HCT116 (cell line): ENCODE measurements around the gene PHLDA1. TPM values are rescaled to one million over a fixed set of nuclear protein-coding genes. Genes with fewer than 3 reads are reported as not detected.
A peak's percentile ranks its signal among the peaks of the same experiment; 100 is the strongest.

Experiments used
- ATAC-seq: fragments of 200-7000 bp; cut with Tn5 transposase; 2 replicates; pipeline ENCODE4 v1.9.1; 2020; ENCODE audit warnings: mild to moderate bottlenecking, moderate library complexity
- BruUV-seq: library from RNA; stranded (reverse); fragments of 400-500 nt; replicated peaks from 2 replicates; lab custom pipeline; 2021; lab: Mats Ljungman, UMichigan
- CTCF ChIA-PET: fragments of 300-600 bp; sonication (Branson Sonifier 250); formaldehyde crosslinking; loops from one replicate; lab custom pipeline; 2021; ENCODE audit warnings: antibody characterized with exemption; lab: Charles Lee
- POLR2A ChIA-PET: fragments of 300-600, 350-600 bp; sonication (Branson Sonifier 250); formaldehyde crosslinking; loops from one replicate; lab custom pipeline; 2021; ENCODE audit warnings: antibody characterized with exemption; lab: Charles Lee
- RAD21 ChIA-PET, 2 experiments: fragments of 300-600 bp; sonication (Branson Sonifier 250); formaldehyde crosslinking; loops; one replicate each; lab custom pipeline; 2023; ENCODE audit warnings: low total read pairs in 2 of 2; ENCODE audit not compliant: uncharacterized antibody in 2 of 2, unreplicated experiment in 2 of 2, low non-redundant PET in 1 of 2; lab: Charles Lee
- DNase-seq: peaks from one replicate; pipeline ENCODE4 v3.0.0-alpha.2; 2010; ENCODE audit warnings: low read depth, low spot score
- H2AFZ ChIP-seq: fragments of 200-600 bp; shearing (Covaris generic), sonication (generic); 2 replicates; pipeline ENCODE4 v1.6.1; 2017; ENCODE audit warnings: low read depth, mixed run types, mixed read lengths, antibody characterized with exemption, low read length; ENCODE audit not compliant: poor library complexity, severe bottlenecking
- H3K27ac ChIP-seq: 2 replicates; pipeline ENCODE4 v1.5.1; 2012; ENCODE audit warnings: low read depth, low read length
- H3K27me3 ChIP-seq: fragments of 200-600 bp; sonication (generic); 2 replicates; pipeline ENCODE4 v1.6.1; 2016; ENCODE audit warnings: mixed run types, low read length, mixed read lengths; ENCODE audit not compliant: insufficient read depth
- H3K36me3 ChIP-seq, 2 experiments: fragments of 200-500 bp in 1 of 2; fragments of 200-600 bp in 1 of 2; sonication (Bioruptor generic) in 1 of 2; sonication (generic) in 1 of 2; 2 replicates each; pipeline versions ENCODE4 v1.5.1 to v1.6.1; 2014 to 2016; ENCODE audit warnings: low read length in 2 of 2, inconsistent platforms in 1 of 2, mixed read lengths in 1 of 2, mixed run types in 1 of 2; ENCODE audit not compliant: insufficient read depth in 2 of 2, control insufficient read depth in 1 of 2
- H3K4me1 ChIP-seq, 2 experiments: fragments of 200-600 bp in 1 of 2; sonication (generic) in 1 of 2; 2 replicates each; pipeline versions ENCODE4 v1.5.1 to v1.6.1; 2012 to 2017; ENCODE audit warnings: low read length in 2 of 2, inconsistent platforms in 1 of 2, mild to moderate bottlenecking in 1 of 2, mixed read lengths in 1 of 2, mixed run types in 1 of 2, moderate library complexity in 1 of 2; ENCODE audit not compliant: insufficient read depth in 2 of 2, control insufficient read depth in 1 of 2
- H3K4me2 ChIP-seq: fragments of 200-600 bp; sonication (generic); 2 replicates; pipeline ENCODE4 v1.6.1; 2017; ENCODE audit warnings: mixed run types, low read length, mixed read lengths
- H3K4me3 ChIP-seq, 2 experiments: fragments of 200-600 bp in 1 of 2; sonication (generic) in 1 of 2; replicated peaks in 1 of 2; 2 replicates each; pipeline ENCODE4 v1.5.1; 2011 to 2016; ENCODE audit warnings: low read length in 2 of 2, control low read depth in 1 of 2, low read depth in 1 of 2, mild to moderate bottlenecking in 1 of 2, mixed read lengths in 1 of 2, mixed run types in 1 of 2
- H3K79me2 ChIP-seq: fragments of 200-600 bp; sonication (generic); 2 replicates; pipeline ENCODE4 v1.6.1; 2017; ENCODE audit warnings: mild to moderate bottlenecking, mixed run types, low read length, moderate library complexity, mixed read lengths; ENCODE audit not compliant: insufficient read depth
- H3K9ac ChIP-seq: fragments of 200-600 bp; sonication (generic); 2 replicates; pipeline ENCODE4 v1.6.1; 2016; ENCODE audit warnings: low read length, mixed read lengths
- H3K9me2 ChIP-seq: fragments of 200-600 bp; sonication (generic), shearing (Covaris generic); 2 replicates; pipeline ENCODE4 v1.6.1; 2017; ENCODE audit warnings: mixed run types, mild to moderate bottlenecking, moderate library complexity; ENCODE audit not compliant: insufficient read depth
- H3K9me3 ChIP-seq, 2 experiments: fragments of 200-500 bp in 1 of 2; fragments of 200-600 bp in 1 of 2; sonication (Bioruptor generic) in 1 of 2; sonication (generic) in 1 of 2; 2 replicates each; pipeline ENCODE4 v1.6.1; 2014 to 2017; ENCODE audit warnings: low read length in 2 of 2, mixed read lengths in 2 of 2, inconsistent platforms in 1 of 2, low read depth in 1 of 2, mild to moderate bottlenecking in 1 of 2, mixed run types in 1 of 2, moderate library complexity in 1 of 2; ENCODE audit not compliant: control insufficient read depth in 1 of 2, insufficient read depth in 1 of 2
- H4K20me1 ChIP-seq: fragments of 200-600 bp; sonication (generic), shearing (Covaris generic); 2 replicates; pipeline ENCODE4 v1.6.1; 2017; ENCODE audit warnings: mixed run types, mild to moderate bottlenecking, moderate library complexity; ENCODE audit not compliant: insufficient read depth
- CEBPB ChIP-seq: IDR thresholded peaks from 2 replicates; pipeline ENCODE4 v1.6.1; 2012; ENCODE audit warnings: low read depth
- JUND ChIP-seq: IDR thresholded peaks from 2 replicates; pipeline ENCODE4 v1.6.1; 2012
- POLR2A ChIP-seq: IDR thresholded peaks from 2 replicates; pipeline ENCODE4 v1.7.0; 2011; ENCODE audit warnings: borderline replicate concordance; ENCODE audit not compliant: insufficient read depth, insufficient read length; ENCODE audit errors: extremely low read depth
- POLR2AphosphoS5 ChIP-seq: IDR thresholded peaks from 2 replicates; pipeline ENCODE4 v1.6.1; 2011; ENCODE audit warnings: mild to moderate bottlenecking, low read depth, low read length, moderate library complexity
- SIN3A ChIP-seq: IDR thresholded peaks from 2 replicates; pipeline ENCODE4 v1.6.1; 2012; ENCODE audit warnings: low read depth
- SRF ChIP-seq: IDR thresholded peaks from 2 replicates; pipeline ENCODE4 v1.6.1; 2012; ENCODE audit warnings: low read depth
- intact Hi-C: fragments of 100-400 bp; cut with micrococcal nuclease; formaldehyde crosslinking; loops from 2 replicates; pipeline ENCODE4 v1.10.0; 2022
- total RNA-seq: library from RNA; stranded (reverse); gene quantifications from one replicate; pipeline ENCODE4 v1.2.1, GENCODE V29; 2021; ENCODE audit not compliant: unreplicated experiment
- TF ChIP-seq, protein P1 (sequence below): IDR thresholded peaks from 2 replicates; pipeline ENCODE4 v1.6.1; 2012
- TF ChIP-seq, protein P2 (sequence below): IDR thresholded peaks from 2 replicates; pipeline ENCODE4 v1.6.1; 2012; ENCODE audit warnings: low read depth
- TF ChIP-seq, protein P3 (sequence below): IDR thresholded peaks from 2 replicates; pipeline ENCODE4 v1.6.1; 2012
- TF ChIP-seq, protein P4 (sequence below), 3 experiments: fragments of 200-600 bp in 1 of 3; sonication (generic) in 1 of 3; IDR thresholded peaks in 2 of 3; conservative IDR thresholded peaks in 1 of 3; 2 replicates each; pipeline ENCODE4 v1.5.1; 2012 to 2017; ENCODE audit warnings: low read depth in 2 of 3, low read length in 2 of 3, antibody characterized with exemption in 1 of 3, borderline replicate concordance in 1 of 3, control low read depth in 1 of 3, mild to moderate bottlenecking in 1 of 3, mixed read lengths in 1 of 3, mixed run types in 1 of 3, moderate library complexity in 1 of 3; ENCODE audit not compliant: insufficient read depth in 1 of 3

PHLDA1 gene
- total RNA-seq, 1 experiment from 2014 or later, result 231 TPM

DNA sequence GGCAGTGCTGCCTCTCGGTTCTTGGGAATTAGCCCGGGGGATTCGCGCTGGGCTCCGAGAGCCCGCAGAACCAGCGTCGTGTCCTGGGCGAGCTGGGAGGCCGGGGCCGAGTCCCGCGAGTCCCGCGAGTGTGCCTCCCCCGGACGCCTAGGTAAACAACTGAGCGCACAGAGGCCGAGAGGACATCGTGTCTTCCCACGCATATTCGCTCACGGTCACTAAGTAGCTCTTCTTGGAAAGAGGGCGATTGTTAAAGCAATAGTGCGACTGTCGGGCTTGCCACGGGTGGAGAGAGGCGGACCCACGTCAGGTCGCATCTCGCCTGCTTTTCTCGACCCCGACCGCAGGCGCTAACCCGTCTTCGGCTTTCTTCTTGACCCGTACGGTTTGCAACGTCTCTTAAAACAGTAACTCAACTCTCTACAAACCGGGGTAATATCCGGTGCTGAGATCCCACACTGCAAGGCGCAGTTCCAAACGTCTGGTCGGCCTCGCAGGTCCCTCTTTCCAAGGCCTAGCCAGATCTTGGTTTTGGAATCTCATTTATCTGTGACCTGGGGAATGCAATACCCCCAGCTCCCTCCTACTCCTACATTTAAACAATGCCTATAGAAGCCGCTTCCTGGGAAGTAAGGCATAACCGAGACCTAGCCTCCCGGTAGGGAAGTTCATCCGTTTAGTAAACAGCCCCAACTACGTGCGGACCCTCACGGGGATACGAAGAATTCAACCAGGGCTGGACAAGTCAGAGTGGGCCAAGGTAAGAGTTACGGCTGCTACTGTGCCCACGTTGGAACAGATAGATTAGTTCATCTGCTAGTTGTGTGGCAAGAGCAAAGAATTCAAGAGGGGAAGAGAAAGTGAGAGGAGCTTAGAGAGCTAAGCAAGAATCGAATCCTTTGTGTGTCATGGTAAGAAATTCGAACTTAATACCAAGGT, 736 bp upstream of the PHLDA1 start:
- H4K20me1 ChIP-seq, result no peaks in the 10 kb centered on the region
- DNase-seq (no peak), ATAC-seq (peak; percentile 0)
- POLR2A ChIA-PET, result interaction anchor here (0.7 to 3.1 kb wide), 23 partner anchors 11 to 404 kb away, joined by 3 to 17 read pairs (median 4); no protein-coding TSS in a partner anchor
- peak overlapping the region; percentile 92 for H3K9ac ChIP-seq
- no peak overlapping the region for H2AFZ ChIP-seq
- H3K79me2 ChIP-seq, result peaks cover 58% of the 10 kb centered on the region
- CTCF ChIA-PET, result no interaction called here
- H3K9me3 ChIP-seq, result no peaks in the 10 kb centered on the region
- H3K27ac ChIP-seq, result peak overlapping the region; percentile 88
- peak overlapping the region; percentile 75 for H3K4me3 ChIP-seq
- TF ChIP-seq, protein P1, sequence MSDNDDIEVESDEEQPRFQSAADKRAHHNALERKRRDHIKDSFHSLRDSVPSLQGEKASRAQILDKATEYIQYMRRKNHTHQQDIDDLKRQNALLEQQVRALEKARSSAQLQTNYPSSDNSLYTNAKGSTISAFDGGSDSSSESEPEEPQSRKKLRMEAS, result no peak
- TF ChIP-seq JUND (peak; percentile 1; the same call in 1 of the 2 replicates), POLR2AphosphoS5 (peak; percentile 33; the same call in 1 of the 2 replicates), POLR2A (peak; percentile 47)
- RAD21 ChIA-PET, result no interaction called here
- H3K4me1 ChIP-seq, result peaks cover 23 to 53% of the 10 kb centered on the region in 2 experiments
- no peaks in the 10 kb centered on the region for H3K27me3 ChIP-seq
- H3K36me3 ChIP-seq, result peaks cover 4 to 20% of the 10 kb centered on the region in 2 experiments; a peak in 3 of 4 replicates
- no peaks in the 10 kb centered on the region for H3K9me2 ChIP-seq
- H3K4me2 ChIP-seq, result peak overlapping the region; percentile 94
- intact Hi-C loops, result loop anchor here (10.0 kb wide), 1 partner anchor 422 kb away; no protein-coding TSS in a partner anchor
- BruUV-seq, result no TSS peak

DNA sequence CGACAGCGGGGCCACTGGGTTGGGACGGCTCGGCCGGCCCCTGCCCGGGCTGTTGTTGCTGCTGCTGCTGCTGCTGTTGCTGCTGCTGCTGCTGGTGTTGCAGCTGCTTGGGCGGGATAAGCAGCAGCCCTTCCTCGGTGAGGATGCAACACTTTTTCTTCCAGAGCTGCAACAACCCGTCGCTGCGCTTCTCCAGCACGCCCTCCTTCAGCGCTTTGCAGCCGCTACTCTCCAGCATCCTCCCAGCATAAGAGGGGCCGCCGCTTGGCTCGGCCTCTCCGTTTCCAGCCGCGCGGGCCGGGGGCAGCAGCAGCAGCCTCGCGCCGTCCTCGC, 529 bp downstream of the PHLDA1 start:
- no peaks in the 10 kb centered on the region for H3K9me2 ChIP-seq
- H3K27ac ChIP-seq, result peak overlapping the region; percentile 88
- TF ChIP-seq POLR2AphosphoS5, result peak; percentile 68
- TF ChIP-seq SRF, result no peak
- 0 out of 2 replicates have a peak, but pooled peaks have one; percentile 14 for TF ChIP-seq CEBPB
- TF ChIP-seq, protein P2, sequence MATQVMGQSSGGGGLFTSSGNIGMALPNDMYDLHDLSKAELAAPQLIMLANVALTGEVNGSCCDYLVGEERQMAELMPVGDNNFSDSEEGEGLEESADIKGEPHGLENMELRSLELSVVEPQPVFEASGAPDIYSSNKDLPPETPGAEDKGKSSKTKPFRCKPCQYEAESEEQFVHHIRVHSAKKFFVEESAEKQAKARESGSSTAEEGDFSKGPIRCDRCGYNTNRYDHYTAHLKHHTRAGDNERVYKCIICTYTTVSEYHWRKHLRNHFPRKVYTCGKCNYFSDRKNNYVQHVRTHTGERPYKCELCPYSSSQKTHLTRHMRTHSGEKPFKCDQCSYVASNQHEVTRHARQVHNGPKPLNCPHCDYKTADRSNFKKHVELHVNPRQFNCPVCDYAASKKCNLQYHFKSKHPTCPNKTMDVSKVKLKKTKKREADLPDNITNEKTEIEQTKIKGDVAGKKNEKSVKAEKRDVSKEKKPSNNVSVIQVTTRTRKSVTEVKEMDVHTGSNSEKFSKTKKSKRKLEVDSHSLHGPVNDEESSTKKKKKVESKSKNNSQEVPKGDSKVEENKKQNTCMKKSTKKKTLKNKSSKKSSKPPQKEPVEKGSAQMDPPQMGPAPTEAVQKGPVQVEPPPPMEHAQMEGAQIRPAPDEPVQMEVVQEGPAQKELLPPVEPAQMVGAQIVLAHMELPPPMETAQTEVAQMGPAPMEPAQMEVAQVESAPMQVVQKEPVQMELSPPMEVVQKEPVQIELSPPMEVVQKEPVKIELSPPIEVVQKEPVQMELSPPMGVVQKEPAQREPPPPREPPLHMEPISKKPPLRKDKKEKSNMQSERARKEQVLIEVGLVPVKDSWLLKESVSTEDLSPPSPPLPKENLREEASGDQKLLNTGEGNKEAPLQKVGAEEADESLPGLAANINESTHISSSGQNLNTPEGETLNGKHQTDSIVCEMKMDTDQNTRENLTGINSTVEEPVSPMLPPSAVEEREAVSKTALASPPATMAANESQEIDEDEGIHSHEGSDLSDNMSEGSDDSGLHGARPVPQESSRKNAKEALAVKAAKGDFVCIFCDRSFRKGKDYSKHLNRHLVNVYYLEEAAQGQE, result no peak
- TF ChIP-seq, protein P3, sequence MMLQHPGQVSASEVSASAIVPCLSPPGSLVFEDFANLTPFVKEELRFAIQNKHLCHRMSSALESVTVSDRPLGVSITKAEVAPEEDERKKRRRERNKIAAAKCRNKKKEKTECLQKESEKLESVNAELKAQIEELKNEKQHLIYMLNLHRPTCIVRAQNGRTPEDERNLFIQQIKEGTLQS, result no peak
- TF ChIP-seq, protein P4, sequence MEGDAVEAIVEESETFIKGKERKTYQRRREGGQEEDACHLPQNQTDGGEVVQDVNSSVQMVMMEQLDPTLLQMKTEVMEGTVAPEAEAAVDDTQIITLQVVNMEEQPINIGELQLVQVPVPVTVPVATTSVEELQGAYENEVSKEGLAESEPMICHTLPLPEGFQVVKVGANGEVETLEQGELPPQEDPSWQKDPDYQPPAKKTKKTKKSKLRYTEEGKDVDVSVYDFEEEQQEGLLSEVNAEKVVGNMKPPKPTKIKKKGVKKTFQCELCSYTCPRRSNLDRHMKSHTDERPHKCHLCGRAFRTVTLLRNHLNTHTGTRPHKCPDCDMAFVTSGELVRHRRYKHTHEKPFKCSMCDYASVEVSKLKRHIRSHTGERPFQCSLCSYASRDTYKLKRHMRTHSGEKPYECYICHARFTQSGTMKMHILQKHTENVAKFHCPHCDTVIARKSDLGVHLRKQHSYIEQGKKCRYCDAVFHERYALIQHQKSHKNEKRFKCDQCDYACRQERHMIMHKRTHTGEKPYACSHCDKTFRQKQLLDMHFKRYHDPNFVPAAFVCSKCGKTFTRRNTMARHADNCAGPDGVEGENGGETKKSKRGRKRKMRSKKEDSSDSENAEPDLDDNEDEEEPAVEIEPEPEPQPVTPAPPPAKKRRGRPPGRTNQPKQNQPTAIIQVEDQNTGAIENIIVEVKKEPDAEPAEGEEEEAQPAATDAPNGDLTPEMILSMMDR (IDR thresholded peaks at IDR 0.05 in 2 of 3, conservative IDR thresholded peaks at IDR 0.05 in 1 of 3; ENCODE audit: borderline replicate concordance in 1 of 3, insufficient read depth in 1 of 3, low read depth in 2 of 3, low read length in 2 of 3), result no peak
- TF ChIP-seq SIN3A, result no peak
- TF ChIP-seq, all 23 proteins: peak for 2
- Histone ChIP-seq H3K4me2 (peak overlapping the region; percentile 76), H3K36me3 (peaks cover 4 to 20% of the 10 kb centered on the region in 2 experiments; a peak in 3 of 4 replicates), H3K4me3 (peak overlapping the region; percentile 75), H3K9ac (peak overlapping the region; percentile 92), H4K20me1 (no peaks in the 10 kb centered on the region), H3K79me2 (peaks cover 58% of the 10 kb centered on the region), H3K9me3 (no peaks in the 10 kb centered on the region), H3K4me1 (peaks cover 23 to 64% of the 10 kb centered on the region in 2 experiments), H2AFZ (no peak overlapping the region), H3K27me3 (no peaks in the 10 kb centered on the region)
- no peak for DNase-seq
- RAD21 ChIA-PET, result no interaction called here
- intact Hi-C loops, result loop anchor here (10.0 kb wide), 1 partner anchor 424 kb away; no protein-coding TSS in a partner anchor
- no TSS peak for BruUV-seq
- CTCF ChIA-PET, result no interaction called here
- POLR2A ChIA-PET, result interaction anchor here (0.8 to 3.1 kb wide), 20 partner anchors 16 to 403 kb away, joined by 3 to 17 read pairs (median 4); no protein-coding TSS in a partner anchor
- ATAC-seq, result 0 out of 2 replicates have a peak, but pooled peaks have one; percentile 3
